ENCODE measurements around the gene PHGDH.

PHGDH gene

GRCh38 chr1:119782631-119783325 lies 71.0 kb downstream of the PHGDH start:
- no peak for TF ChIP-seq CTCF (IDR thresholded peaks at IDR 0.05)

DNA sequence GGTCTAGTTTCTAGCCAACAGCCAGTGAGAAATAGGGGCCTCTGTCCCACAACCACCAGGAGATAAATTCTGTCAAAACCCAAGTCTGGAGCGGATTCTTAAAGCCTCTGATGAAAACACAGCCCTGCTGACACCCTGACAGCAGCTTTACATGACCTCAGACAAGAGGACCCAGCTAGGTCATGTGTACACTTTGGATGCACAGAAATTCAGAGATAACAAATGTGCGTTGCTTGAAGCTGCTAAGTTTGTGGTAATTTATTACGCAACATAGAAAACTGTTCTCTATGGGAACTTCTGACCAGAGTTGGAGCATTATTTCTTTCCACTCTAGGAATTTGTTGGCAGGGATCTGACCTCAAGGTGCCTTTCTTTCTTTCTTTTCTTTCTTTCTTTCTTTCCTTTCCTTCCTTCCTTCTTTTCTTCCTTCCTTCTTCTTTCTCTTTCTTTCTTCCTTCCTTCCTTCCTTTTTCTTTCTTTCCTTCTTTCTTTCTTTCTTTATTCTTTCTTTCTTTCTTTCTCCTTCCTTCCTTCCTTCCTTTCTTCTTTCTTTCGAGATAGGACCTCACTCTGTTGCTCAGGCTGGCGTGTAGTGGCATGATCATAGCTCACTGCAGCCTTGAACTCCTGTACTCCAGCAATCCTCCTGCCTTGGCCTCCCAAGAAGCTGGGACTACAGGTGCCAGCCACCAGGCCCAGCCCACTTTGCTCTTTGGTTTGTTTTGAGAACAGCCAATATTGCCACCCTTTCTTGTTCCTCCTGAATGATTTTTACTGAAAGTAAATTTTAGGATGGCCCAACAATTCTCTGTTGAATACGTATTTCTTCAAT lies 71.8 kb downstream of the PHGDH start:
- no peak for TF ChIP-seq CTCF (IDR thresholded peaks at IDR 0.05)

GRCh38 chr1:119784191-119784781 lies 72.6 kb downstream of the PHGDH start:
- no peak for TF ChIP-seq CTCF (IDR thresholded peaks at IDR 0.05)

DNA sequence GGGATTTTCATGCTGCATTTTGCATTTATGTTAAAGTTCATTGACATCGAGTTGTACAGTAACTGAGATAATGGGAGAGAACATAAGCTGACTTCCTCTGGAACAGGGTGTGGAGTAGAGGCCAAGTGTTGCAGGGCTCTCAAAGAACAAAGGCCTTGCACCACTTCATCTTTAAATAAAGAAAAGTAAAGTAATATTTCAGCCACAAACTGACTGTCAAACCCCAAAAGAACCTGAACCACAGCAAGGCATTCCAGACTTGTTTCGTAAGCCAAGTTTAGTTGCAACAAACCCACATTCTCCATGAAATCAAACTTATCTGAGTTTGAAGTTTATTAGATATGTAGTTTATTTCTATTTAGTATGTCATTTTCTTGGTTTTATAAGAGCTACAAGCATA lies 76.0 kb downstream of the PHGDH start:
- no peak for TF ChIP-seq CTCF (IDR thresholded peaks at IDR 0.05)

GRCh38 chr1:119790451-119791198 lies 78.9 kb downstream of the PHGDH start:
- no peak for TF ChIP-seq CTCF (IDR thresholded peaks at IDR 0.05)

DNA sequence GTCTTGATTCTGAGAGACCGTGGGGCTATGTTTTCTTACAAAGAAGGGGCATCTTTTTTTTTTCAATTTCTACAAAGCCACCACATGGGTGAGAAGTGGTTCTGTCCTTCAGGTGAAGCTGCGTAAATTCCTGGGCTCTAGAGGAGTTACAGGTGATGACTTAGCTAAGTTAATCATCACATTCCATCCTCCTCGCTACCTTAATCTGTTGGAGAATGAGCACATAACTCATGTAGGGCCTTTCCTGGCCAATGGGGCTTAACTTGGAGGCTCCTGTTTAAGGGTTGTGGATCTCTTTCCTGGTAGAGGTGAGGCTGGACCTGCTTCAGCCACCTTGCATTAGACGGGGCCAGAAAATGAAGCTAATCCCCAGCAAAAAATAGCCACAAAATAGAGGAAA lies 79.6 kb downstream of the PHGDH start:
- no peak for TF ChIP-seq CTCF (IDR thresholded peaks at IDR 0.05)
